Trophoblast cell (in vitro differentiated cells and primary cell): ENCODE measurements around the gene ZZZ3.
"Not testable (repeated sequence)": the region's sequence is repeated elsewhere in the genome, so short reads cannot be mapped to it uniquely, and the experiment has no call there.

Source experiments
- DNase-seq, 2 donors: peaks; one replicate each; pipeline ENCODE4 v3.0.0-alpha.2; 2016
- H2AFZ ChIP-seq: 2 replicates; pipeline ENCODE4 v1.6.1; 2013; ENCODE audit warnings: low read length, moderate library complexity, mild to moderate bottlenecking; ENCODE audit not compliant: insufficient read depth, poor library complexity
- H2AK5ac ChIP-seq: 2 replicates; pipeline ENCODE4 v1.6.1; 2013; ENCODE audit warnings: mild to moderate bottlenecking, low read length
- H2BK120ac ChIP-seq: 2 replicates; pipeline ENCODE4 v1.6.1; 2013; ENCODE audit warnings: low read length, mild to moderate bottlenecking, moderate library complexity; ENCODE audit not compliant: insufficient read depth, poor library complexity
- H2BK12ac ChIP-seq: 2 replicates; pipeline ENCODE4 v1.6.1; 2013; ENCODE audit warnings: mild to moderate bottlenecking, low read length, moderate library complexity
- H2BK5ac ChIP-seq: 2 replicates; pipeline ENCODE4 v1.6.1; 2013; ENCODE audit warnings: low read length, low read depth, moderate library complexity, mild to moderate bottlenecking; ENCODE audit not compliant: poor library complexity
- H3K14ac ChIP-seq: 2 replicates; pipeline ENCODE4 v1.6.1; 2013; ENCODE audit warnings: mild to moderate bottlenecking, low read length
- H3K18ac ChIP-seq: 2 replicates; pipeline ENCODE4 v1.6.1; 2013; ENCODE audit warnings: mild to moderate bottlenecking, low read length
- H3K23ac ChIP-seq: 2 replicates; pipeline ENCODE4 v1.6.1; 2013; ENCODE audit warnings: low read length
- H3K27ac ChIP-seq: 2 replicates; pipeline ENCODE4 v1.5.1; 2013; ENCODE audit warnings: low read depth, mild to moderate bottlenecking, inconsistent platforms, low read length, moderate library complexity
- H3K27me3 ChIP-seq: 2 replicates; pipeline ENCODE4 v1.6.1; 2013; ENCODE audit warnings: inconsistent platforms, mild to moderate bottlenecking, low read length, moderate library complexity; ENCODE audit not compliant: insufficient read depth
- H3K36me3 ChIP-seq, 2 experiments: 1 replicate in 1 of 2; 2 replicates in 1 of 2; pipeline ENCODE4 v1.6.1; 2013; ENCODE audit warnings: low read length in 2 of 2, mild to moderate bottlenecking in 2 of 2, moderate library complexity in 1 of 2; ENCODE audit not compliant: insufficient read depth in 2 of 2, control insufficient read depth in 1 of 2
- H3K4ac ChIP-seq: 2 replicates; pipeline ENCODE4 v1.6.1; 2013; ENCODE audit warnings: low read depth, mild to moderate bottlenecking, low read length, moderate library complexity
- H3K4me1 ChIP-seq, 2 experiments: 1 replicate in 1 of 2; 2 replicates in 1 of 2; pipeline ENCODE4 v1.6.1; 2013; ENCODE audit warnings: low read length in 2 of 2, mild to moderate bottlenecking in 2 of 2, moderate library complexity in 1 of 2; ENCODE audit not compliant: insufficient read depth in 2 of 2, control insufficient read depth in 1 of 2
- H3K4me2 ChIP-seq: 2 replicates; pipeline ENCODE4 v1.6.1; 2013; ENCODE audit warnings: inconsistent platforms, mild to moderate bottlenecking, low read length, moderate library complexity
- H3K4me3 ChIP-seq: 2 replicates; pipeline ENCODE4 v1.5.1; 2013; ENCODE audit warnings: mild to moderate bottlenecking, low read depth, low read length, inconsistent platforms
- H3K79me1 ChIP-seq: one replicate; pipeline ENCODE4 v1.6.1; 2013; ENCODE audit warnings: low read length
- H3K79me2 ChIP-seq: 2 replicates; pipeline ENCODE4 v1.6.1; 2013; ENCODE audit warnings: low read length, mild to moderate bottlenecking; ENCODE audit not compliant: control insufficient read depth, insufficient read depth, poor library complexity
- H3K9ac ChIP-seq: 2 replicates; pipeline ENCODE4 v1.6.1; 2013; ENCODE audit warnings: mild to moderate bottlenecking, low read length
- H3K9me3 ChIP-seq: 2 replicates; pipeline ENCODE4 v1.6.1; 2013; ENCODE audit warnings: low read depth, mild to moderate bottlenecking, control low read depth, inconsistent platforms, low read length; ENCODE audit not compliant: insufficient read depth
- H4K12ac ChIP-seq: 2 replicates; pipeline ENCODE4 v1.6.1; 2013; ENCODE audit warnings: low read depth, mild to moderate bottlenecking, low read length, moderate library complexity
- H4K8ac ChIP-seq: 2 replicates; pipeline ENCODE4 v1.6.1; 2013; ENCODE audit warnings: low read depth, mild to moderate bottlenecking, low read length, moderate library complexity
- H4K91ac ChIP-seq: one replicate; pipeline ENCODE4 v1.6.1; 2013; ENCODE audit warnings: low read depth, mild to moderate bottlenecking, low read length, moderate library complexity
- WGBS: extraction: QIAGEN DNeasy Blood & Tissue Kit; methylation state at CpG from one replicate; pipeline ENCODE4 v1.1.7; 2013; ENCODE audit warnings: missing lambda C conversion rate; ENCODE audit not compliant: insufficient read length, insufficient coverage; ENCODE audit errors: extremely low coverage; 5-methylcytosine and 5-hydroxymethylcytosine counted together

ZZZ3 gene

DNA sequence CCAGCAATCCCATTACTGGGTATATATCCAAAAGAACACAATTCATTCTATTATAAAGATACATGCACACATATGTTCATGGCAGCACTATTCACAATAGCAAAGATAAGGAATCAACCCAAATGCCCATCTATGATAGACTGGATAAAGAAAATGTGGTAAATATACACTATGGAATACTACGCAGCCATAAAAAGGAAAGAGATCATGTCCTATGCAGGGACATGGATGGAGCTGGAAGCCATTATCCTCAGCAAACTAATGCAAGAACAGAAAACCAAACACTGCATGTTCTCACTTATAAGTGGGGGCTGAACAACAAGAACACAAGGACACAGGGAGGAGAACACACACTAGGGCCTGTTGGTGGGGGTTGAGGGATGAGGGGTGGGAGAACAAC, 17.2 kb upstream of the ZZZ3 start:
- H2BK5ac ChIP-seq, H3K36me3 ChIP-seq, H2BK120ac ChIP-seq, H3K18ac ChIP-seq, H4K12ac ChIP-seq, H3K9me3 ChIP-seq, DNase-seq, H2BK12ac ChIP-seq, H3K14ac ChIP-seq, H2AFZ ChIP-seq, H3K4me2 ChIP-seq, H3K4ac ChIP-seq, H3K4me1 ChIP-seq, H3K23ac ChIP-seq, H3K79me1 ChIP-seq, H3K9ac ChIP-seq, H4K91ac ChIP-seq, H3K4me3 ChIP-seq, H3K27me3 ChIP-seq, H3K27ac ChIP-seq, H4K8ac ChIP-seq, H2AK5ac ChIP-seq, H3K79me2 ChIP-seq: not testable (repeated sequence)
- no CpG with 5 or more reads among the region's 1 CpG for WGBS

DNA sequence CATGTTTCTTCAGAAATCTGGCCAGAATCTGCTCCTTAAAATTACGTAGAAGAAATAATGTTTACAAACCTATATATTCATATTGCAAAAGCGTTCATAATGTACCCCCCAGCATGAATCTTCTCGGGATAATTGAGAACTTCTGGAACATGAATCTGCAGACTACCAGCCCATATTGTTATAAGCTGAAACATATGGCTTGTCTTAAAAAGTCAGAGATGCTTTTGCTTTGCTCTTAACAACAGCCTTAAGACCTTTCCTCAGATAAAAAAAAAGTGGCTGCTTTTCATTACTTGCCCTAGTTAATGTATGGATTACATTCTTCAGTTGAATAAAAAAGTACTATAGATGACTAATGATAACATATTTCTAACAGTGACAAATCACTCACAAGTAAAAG, 15.0 kb upstream of the ZZZ3 start:
- no peak overlapping the region for H2BK5ac ChIP-seq
- H3K27ac ChIP-seq, result no peak overlapping the region
- no peak overlapping the region for H4K91ac ChIP-seq
- no peaks in the 10 kb centered on the region for H3K79me1 ChIP-seq
- WGBS, result no CpG with 5 or more reads among the region's 3 CpGs
- H3K27me3 ChIP-seq, result no peaks in the 10 kb centered on the region
- H3K4me1 ChIP-seq, result no peaks in the 10 kb centered on the region
- no peak overlapping the region for H3K18ac ChIP-seq
- no peak overlapping the region for H2AFZ ChIP-seq
- no peak overlapping the region for H2AK5ac ChIP-seq
- H3K9me3 ChIP-seq, result peaks cover 1% of the 10 kb centered on the region
- no peak overlapping the region for H4K12ac ChIP-seq
- no peak overlapping the region for H4K8ac ChIP-seq
- H3K14ac ChIP-seq, result no peak overlapping the region
- H3K79me2 ChIP-seq, result no peaks in the 10 kb centered on the region
- H3K4me3 ChIP-seq, result no peak overlapping the region
- H2BK120ac ChIP-seq, result no peak overlapping the region
- no peak overlapping the region for H3K4ac ChIP-seq
- H3K23ac ChIP-seq, result no peak overlapping the region
- H3K4me2 ChIP-seq, result no peak overlapping the region
- no peak overlapping the region for H3K9ac ChIP-seq
- peaks cover 3 to 8% of the 10 kb centered on the region in 2 experiments for H3K36me3 ChIP-seq
- no peak for DNase-seq
- H2BK12ac ChIP-seq, result no peak overlapping the region

DNA sequence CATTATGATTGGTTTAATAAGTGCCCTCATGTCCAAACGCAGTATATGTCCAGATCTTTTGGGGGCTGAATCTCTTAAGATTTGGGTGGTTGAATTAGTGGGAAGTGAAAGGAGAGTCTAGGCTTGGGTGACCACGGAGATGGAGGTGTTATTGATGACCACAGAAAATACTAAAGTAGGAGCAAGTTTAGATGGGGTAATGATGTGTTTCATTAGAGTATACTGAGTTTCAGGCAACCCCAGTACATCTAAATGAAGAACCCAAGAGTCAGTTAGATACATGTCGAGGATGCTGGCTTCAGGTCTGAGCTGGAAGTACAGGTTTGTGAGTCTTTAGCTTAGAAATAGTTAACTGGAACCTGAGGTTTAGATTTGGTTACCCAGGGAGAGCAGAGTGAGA, 6.5 kb upstream of the ZZZ3 start:
- Histone ChIP-seq H2AFZ (no peak overlapping the region), H3K4ac (no peak overlapping the region), H4K12ac (no peak overlapping the region), H2BK5ac (no peak overlapping the region), H3K36me3 (no peaks in the 10 kb centered on the region), H3K79me1 (peaks cover 5% of the 10 kb centered on the region), H3K18ac (no peak overlapping the region), H3K4me1 (no peaks in the 10 kb centered on the region), H3K14ac (no peak overlapping the region), H3K27me3 (no peaks in the 10 kb centered on the region), H3K23ac (no peak overlapping the region), H2BK12ac (no peak overlapping the region), H4K91ac (no peak overlapping the region), H3K79me2 (no peaks in the 10 kb centered on the region), H2AK5ac (no peak overlapping the region), H3K4me2 (no peak overlapping the region), H3K27ac (no peak overlapping the region), H3K4me3 (no peak overlapping the region), H3K9ac (no peak overlapping the region), H3K9me3 (no peaks in the 10 kb centered on the region), H2BK120ac (no peak overlapping the region), H4K8ac (no peak overlapping the region)
- DNase-seq, result no peak
- WGBS, result no CpG with 5 or more reads among the region's 3 CpGs

GRCh38 chr1:77687519-77687906, 5.1 kb upstream of the ZZZ3 start:
- Histone ChIP-seq H3K4ac (no peak overlapping the region), H3K4me1 (no peaks in the 10 kb centered on the region), H4K12ac (peak overlapping the region; percentile 89), H3K9ac (no peak overlapping the region), H3K27me3 (no peaks in the 10 kb centered on the region), H2BK12ac (no peak overlapping the region), H3K27ac (no peak overlapping the region), H2AFZ (no peak overlapping the region), H3K79me2 (peaks cover 5% of the 10 kb centered on the region), H3K36me3 (no peaks in the 10 kb centered on the region), H3K23ac (no peak overlapping the region), H4K91ac (peak overlapping the region; percentile 59), H2BK5ac (no peak overlapping the region), H4K8ac (peak overlapping the region; percentile 88), H3K4me3 (no peak overlapping the region), H2BK120ac (no peak overlapping the region), H3K18ac (no peak overlapping the region), H3K9me3 (no peaks in the 10 kb centered on the region), H3K14ac (no peak overlapping the region), H3K79me1 (peaks cover 12% of the 10 kb centered on the region), H3K4me2 (peak overlapping the region; percentile 32), H2AK5ac (no peak overlapping the region)
- peak; percentile 31 to 39 for DNase-seq
- WGBS, result no CpG with 5 or more reads among the region's 21 CpGs
